Measurements from ENCODE around the gene HPSE2.
"Not testable (repeated sequence)": the region's sequence is repeated elsewhere in the genome, so short reads cannot be mapped to it uniquely, and the experiment has no call there.

Gene HPSE2

GRCh38 chr10:99005254-99005653 lies 230.4 kb downstream of the HPSE2 start:
- DNase-seq (ENCODE audit: low spot score), result no peak

- no peak for DNase-seq (ENCODE audit: low spot score)
Measured at GRCh38 chr10:99004738-99005137, 230.9 kb downstream of the HPSE2 start.

DNA sequence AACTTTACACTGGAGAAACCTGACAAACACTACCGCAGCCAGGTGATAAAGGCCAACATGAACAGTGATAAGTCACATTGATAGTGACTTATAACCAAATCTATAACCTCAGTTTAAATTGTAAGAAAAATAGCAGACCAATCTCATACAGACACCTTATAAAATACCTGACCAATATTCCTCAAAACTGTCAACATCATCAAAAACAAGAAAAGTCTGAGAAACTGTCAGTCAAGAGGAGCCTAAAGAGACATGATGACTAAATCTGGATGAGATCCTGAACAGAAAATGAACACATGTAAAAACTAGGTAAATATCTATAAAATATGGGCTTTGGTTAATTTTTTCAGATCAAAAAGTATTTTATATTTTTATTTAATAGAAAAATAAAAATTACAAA lies 233.3 kb downstream of the HPSE2 start:
- no peak for DNase-seq (ENCODE audit: low spot score)

DNA sequence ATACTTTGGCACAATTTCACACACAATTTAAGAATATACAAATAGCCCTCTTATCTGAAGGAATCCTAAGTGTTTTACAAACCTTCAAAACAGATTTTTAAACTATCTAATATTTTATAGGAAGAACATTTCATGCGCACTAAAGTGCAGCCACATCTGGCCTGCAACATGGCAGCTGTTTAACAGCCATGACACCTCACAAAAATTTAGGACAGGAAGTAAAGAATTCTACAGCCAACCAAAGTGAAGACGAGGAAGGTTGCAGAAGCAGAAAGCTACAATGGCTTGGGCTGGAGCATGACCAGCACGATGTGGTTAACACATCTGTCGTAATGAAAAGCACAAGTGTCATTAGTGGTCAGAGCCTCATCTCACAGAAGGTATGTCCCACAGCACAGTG lies 238.1 kb downstream of the HPSE2 start:
- DNase-seq (ENCODE audit: low spot score), result no peak

- DNase-seq (ENCODE audit: low spot score), result no peak
Measured at GRCh38 chr10:98994030-98994429, 241.6 kb downstream of the HPSE2 start.

DNA sequence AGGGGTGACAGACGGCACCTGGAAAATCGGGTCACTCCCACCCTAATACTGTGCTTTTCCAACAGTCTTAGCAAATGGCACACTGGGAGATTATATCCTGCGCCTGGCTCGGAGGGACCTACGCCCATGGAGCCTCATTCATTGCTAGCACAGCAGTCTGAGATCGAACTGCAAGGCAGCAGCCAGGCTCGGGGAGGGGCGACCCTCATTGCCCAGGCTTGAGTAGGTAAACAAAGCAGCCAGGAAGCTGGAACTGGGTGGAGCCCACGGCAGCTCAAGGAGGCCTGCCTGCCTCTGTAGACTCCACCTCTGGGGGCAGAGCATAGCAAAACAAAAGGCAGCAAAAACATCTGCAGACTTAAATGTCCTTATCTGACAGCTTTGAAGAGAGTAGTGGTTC lies 251.9 kb downstream of the HPSE2 start:
- not testable (repeated sequence) for DNase-seq (ENCODE audit: low spot score)

DNA sequence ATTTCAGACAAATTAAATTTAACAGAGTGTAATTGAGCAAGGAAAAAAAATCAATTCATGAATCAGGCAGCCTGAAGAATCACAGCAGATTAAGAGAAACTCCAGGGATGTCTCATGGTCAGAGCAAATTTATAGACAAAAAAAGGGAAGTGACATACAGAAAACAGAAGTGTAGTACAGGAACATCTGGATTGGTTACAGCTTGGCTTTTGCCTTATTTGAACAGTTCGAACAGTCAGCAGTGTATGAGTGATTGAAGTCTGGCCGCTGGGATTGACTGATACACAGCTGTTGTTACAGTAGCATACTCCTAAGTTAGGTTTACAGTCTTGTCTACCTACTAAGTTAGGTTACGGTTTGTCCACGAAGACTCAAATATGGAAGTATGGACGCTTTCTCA lies 255.3 kb downstream of the HPSE2 start:
- no peak for DNase-seq (ENCODE audit: low spot score)

- DNase-seq (ENCODE audit: low spot score), result no peak
Measured at GRCh38 chr10:98971464-98971863, 264.2 kb downstream of the HPSE2 start.

DNA sequence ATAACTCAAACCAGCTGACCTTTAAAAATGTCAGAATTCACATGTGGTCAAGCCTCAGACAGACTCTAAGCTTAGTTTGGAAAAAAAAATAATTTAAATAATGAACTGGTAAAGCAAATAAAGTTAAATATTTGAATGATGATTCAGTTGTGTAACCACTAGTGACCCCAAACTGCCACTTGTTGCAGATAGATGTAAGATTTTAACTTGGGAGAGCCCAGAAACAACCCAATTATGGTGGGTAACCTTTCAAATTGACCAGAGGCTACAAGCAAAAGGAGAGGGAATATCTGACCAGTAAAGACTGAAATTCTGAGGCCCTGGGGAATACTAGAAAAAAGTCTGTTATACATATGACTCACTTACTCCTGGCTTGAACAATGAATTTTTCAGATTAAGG lies 268.1 kb downstream of the HPSE2 start:
- no peak for DNase-seq (ENCODE audit: low spot score)

GRCh38 chr10:98963608-98964007 lies 272.0 kb downstream of the HPSE2 start:
- DNase-seq (ENCODE audit: low spot score), result no peak

DNA sequence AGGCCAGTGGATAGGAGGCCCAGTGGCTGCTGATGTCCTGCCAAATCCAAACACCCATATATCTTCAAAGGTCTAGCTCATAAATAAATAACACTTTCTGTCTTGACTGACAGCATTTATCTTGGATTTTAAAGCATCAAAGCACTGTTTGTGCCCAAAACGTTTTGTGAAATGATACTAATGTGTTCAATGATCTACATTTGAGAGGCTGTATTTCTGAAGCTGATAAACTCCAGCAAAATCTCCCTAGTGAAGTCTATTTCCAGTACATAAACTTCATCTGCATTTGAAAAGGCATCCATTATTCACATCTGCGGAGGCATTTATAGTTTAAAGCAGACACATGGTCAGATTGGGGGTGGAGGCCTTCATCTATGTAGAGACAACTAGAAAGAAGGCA lies 276.3 kb downstream of the HPSE2 start:
- no peak for DNase-seq (ENCODE audit: low spot score)

DNA sequence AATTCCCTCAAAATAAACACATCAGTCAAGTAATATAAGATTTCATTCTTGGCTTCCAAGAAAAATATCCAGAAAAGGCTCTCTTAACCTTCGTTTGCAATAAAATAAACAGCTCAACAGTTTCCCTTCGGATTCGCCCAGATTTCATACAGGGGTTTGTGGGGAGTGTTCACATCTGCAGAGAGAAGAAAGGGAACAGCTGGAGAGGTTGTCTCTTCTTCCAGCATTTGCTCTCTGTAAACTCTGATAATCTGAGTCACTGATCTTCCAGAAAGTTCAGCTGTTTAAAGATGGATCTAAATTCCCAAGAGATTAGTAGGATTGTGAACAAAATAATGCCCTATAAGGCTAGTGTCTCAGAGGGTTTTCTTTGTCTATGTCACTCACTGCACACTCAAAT lies 277.9 kb downstream of the HPSE2 start:
- no peak for DNase-seq (ENCODE audit: low spot score)

GRCh38 chr10:98956576-98957260 lies 278.9 kb downstream of the HPSE2 start:
- no peak for DNase-seq (ENCODE audit: low spot score)

- no peak for DNase-seq (ENCODE audit: low spot score)
Measured at GRCh38 chr10:98953251-98953650, 282.4 kb downstream of the HPSE2 start.

DNA sequence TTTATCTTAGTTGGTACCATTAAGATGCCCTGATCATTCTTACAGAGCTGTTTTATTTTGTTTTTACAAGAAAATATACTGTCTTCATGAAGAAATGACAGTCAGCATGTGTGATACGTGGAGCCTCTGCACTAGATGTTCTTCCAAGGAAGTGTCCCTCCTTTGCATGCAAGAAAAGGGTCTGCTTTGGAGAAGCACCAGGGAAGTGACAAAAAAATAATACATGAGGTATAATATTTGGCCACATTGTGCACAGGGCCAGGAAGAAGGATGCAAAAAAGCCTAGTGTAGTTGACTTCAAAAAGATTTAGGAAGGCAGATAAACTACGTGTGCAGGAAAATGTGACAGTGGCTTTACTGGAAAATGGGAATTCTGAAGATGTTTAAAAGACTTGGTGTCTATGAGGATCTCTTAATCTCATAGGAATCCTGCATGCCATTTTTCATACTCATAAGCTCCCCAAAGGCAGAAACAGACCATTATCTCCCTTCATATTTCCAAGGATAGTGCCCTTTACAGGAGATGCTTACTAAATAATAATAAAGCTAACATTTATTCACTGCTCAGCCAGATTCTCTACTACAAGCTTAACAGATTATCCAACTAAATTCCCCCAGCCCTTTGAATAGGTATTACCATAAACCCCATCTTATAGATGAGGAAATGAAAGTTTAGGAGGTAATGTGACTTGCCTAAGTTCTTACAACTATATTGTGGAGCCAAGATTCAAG lies 284.2 kb downstream of the HPSE2 start:
- no peak for DNase-seq (ENCODE audit: low spot score)

DNA sequence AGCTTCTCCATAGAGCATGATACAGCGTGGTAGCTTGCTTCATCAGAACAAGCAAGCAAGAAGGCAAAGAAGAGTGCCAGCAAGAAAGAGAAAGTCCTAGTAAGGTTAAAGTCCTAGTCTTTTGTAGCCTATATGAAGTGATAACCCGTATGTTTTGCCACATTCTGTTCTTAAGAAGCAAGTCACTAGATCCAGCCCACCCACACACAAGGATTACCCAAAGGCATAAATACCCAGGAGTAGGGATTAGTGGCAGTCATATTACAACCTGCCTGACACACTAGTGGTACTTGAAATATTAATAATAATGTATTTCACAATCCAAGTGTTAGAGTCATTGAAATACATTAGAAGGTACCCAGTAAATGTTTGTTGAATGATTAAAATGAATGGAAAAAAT lies 285.5 kb downstream of the HPSE2 start:
- DNase-seq (ENCODE audit: low spot score), result no peak

DNA sequence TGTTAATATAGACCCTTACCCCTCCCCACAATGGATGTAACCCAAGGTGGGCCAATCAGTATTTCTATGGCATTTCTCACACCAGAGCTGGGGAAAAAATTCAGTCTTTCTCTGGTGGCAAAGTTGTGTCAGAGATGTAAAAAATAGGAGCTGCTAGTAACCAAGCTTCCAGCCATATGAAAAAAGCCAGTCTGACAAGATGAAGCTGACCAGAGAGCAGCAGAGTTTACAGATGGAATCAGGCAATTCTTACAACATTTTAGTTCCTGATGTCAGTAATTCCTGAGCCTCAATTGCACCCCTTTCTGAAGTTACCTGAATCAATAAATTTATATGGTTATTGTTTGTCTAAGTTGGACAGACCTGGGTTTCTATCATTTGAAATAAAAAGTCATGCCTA lies 286.3 kb downstream of the HPSE2 start:
- no peak for DNase-seq (ENCODE audit: low spot score)

GRCh38 chr10:98943681-98944080 lies 292.0 kb downstream of the HPSE2 start:
- DNase-seq (ENCODE audit: low spot score), result no peak

DNA sequence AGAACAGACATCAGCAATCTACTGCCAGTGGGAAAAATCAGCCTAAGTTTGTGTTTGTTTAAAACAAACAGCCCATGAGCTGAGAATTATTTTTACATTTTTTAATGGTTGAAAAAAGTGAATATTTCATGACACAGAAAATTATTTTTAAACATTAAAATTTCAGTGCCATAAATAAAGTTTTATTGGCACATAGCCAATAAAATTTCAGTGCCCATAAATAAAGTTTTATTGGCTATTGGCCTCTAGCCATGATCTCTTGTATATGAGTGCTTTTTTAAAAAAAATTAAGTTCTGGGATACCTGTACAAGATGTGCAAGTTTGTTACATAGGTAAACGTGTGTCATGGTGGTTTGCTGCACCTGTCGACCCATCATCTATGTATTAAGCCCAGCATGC lies 305.9 kb downstream of the HPSE2 start:
- DNase-seq (ENCODE audit: low spot score), result no peak

DNA sequence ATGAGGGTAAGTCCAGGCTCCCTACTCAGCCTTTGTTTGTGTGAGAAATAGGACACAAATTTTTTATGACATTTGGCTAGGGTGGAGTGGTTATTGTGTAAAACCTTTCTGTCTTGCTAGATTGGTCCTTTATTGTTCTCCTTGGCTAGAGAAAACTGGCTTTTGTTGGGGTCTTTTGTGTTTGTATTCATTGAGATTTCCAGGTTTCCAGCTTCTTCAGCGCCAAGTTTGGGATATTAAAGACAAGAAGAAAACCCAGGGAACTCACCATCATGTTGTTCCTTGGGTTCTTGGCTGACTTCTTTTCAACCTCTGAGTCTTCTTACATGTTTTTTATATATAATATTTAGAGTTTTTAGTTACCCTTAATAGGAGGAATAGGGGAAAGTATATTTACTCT lies 310.0 kb downstream of the HPSE2 start:
- DNase-seq (ENCODE audit: low spot score), result no peak

DNA sequence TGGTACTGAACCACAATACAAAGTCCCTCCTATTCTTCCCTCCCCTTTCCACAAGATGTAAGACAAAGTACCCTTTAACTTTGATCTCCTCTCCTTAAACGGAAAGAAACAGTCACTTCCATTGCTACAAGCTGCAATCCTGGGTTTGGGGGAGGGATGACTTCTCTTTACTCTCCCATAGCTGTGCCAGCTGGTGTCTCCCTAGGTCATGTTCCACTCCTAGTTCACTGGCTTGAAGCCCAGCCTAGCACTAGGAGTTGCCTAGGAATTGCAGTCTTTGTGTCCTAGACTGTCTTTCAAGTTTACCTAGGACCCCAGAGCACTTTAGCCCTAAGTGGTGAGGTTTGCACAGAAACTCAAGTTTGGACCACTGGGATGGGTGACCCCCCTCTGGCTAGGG lies 311.1 kb downstream of the HPSE2 start:
- no peak for DNase-seq (ENCODE audit: low spot score)

DNA sequence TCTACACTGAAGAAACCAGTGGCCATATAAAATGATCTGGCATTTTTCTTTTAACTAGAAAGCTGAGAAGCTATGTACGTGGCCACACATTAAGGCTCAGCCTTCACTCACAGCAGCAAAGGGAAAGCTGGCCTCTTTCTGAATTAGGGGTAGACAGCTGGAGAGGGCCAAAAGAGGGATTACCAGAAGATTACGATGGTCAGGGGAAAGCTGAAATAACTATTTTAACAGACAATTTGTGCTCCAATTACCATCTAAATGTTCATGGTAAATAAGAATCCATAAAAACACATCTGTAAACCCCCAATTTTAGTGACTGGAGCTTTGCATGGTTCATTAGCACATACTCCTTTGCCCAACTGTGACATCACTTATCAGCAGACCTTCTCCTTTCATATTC lies 314.3 kb downstream of the HPSE2 start:
- DNase-seq (ENCODE audit: low spot score), result no peak

DNA sequence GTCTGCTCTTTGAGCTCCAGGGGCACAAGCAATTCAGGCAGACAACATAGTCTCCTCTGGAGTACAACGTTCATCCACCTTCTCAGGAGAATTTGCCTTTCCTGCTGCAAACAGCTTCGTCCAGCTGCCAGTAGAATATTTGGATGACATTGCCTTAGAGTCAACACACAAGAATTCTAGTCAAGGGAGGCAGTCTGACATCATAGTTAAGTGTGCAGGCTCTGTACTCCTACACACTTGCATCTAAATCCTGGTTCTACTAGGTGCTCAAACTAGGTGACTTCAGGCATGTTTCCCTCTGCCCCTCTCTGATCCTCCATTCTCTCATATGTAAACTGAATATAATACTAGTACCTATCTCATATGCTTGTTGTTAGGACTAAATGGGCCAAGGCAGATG lies 314.8 kb downstream of the HPSE2 start:
- DNase-seq (ENCODE audit: low spot score), result no peak

DNA sequence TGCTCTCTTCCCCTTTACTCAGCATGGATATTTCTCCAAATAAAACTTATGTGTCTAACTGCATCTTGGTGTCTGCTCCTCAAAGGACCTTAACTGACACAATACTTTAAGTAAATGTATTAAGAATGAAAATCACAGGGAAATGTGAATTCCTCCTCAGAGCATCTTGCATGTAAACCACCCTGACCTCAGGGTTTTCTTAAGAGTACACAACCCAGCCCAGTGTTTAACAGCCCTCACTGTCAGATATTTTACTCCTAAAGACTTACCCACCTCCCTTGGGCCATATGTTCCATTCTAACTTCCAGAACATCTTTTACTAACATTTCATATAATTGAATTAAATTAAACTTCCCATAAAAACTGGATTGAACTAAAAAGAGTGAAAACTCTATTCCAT lies 315.3 kb downstream of the HPSE2 start:
- no peak for DNase-seq (ENCODE audit: low spot score)
